Stimulated activated naive CD4-positive, alpha-beta T cell treated with Interleukin-2 at 50 U/mL for 16 hours (primary cell): Measurements from ENCODE around the gene FNDC11.
"Not testable (repeated sequence)": the region's sequence is repeated elsewhere in the genome, so short reads cannot be mapped to it uniquely, and the experiment has no call there.

Experiments
- DNase-seq: peaks from one replicate; lab custom pipeline; 2025; lab: John Stamatoyannopoulos, UW

FNDC11 gene

GRCh38 chr20:63567386-63568169 is 13.6 kb downstream of the FNDC11 start:
- DNase-seq = peak; percentile 40

DNA sequence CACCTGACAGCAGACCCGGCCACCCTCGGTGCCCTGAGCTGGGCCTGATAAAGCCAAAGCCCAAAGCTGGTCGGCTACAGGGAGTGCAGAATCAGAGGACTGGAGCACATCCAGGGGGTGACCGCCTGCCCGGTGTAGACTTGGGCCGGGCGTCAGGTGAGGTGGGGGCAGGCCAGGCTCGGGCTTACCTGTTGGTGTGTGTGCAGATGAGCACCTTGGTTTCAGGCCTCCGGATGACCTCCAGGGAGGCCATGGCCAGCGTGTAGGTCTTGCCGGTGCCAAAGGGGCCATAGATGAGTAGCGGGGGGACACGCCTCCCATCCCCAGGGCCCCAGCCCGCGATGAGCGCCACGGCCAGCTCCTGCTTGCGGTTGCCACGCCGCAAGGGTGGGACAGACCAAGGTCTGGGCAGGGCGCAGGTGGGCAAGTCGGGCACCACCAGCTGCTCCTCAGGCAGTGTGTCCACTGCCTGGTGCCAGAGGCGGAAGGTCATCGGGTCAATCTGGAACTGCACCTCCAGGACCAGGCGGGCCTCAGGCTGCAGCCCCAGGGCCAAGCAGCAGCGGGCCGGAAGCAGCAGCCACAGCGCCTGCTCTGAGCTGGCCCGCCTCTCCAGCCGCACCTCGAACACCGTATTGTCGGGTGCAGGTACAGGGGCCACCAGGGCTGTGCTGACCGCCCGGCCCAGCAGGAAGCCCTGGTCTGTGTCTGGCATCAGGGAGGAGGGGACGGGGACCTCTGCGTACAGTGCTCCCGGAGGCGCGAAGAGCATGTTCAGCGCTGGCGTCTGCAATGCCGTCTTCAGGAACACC is 14.4 kb downstream of the FNDC11 start:
- DNase-seq = no peak

DNA sequence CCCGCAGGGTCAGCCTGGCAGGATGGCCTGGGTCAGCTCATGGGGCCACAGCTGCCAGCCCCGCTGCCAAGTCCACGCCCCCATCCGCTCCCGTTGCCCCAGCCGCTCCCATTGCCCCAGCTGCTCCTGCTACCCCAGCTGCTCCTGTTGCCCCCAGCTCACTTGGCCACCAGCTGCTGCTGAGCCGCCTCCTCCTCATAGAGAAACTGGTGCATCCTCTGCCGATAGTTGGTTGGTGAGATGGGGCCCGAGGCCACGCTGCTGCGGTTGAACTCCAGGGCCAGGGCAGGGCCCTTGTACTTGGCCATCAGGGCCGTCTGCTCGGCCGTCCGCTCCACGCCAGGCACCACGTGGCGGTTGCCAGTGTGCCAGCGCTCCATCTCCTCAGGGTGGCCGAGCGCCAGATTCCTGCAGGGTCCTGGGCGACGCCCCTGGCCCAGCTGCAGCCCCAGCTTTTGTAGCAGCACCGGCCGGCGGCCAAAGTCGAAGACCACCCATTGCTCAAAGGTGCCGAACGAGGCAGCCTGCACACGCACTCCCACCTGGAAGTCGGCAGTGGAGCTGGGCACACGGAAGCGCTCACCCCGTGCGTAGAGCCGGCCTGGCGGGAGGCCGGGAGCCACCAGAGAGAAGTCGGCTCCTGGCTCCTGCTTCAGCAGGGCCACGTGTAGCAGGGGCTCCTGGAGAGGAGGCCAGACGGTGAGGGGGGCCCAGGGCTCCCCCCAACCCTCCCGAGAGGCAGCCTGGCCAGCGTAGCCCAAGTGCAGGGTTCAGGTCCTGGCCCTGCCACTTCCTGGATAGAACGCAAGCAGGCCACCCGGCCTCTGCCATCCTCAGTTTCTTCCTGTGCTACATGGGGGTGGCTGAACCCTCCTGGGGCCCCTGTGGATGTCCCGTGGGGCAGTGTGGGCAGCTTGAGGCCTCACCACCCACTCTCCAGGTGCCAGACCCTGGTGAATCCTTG is 15.3 kb downstream of the FNDC11 start:
- no peak for DNase-seq

DNA sequence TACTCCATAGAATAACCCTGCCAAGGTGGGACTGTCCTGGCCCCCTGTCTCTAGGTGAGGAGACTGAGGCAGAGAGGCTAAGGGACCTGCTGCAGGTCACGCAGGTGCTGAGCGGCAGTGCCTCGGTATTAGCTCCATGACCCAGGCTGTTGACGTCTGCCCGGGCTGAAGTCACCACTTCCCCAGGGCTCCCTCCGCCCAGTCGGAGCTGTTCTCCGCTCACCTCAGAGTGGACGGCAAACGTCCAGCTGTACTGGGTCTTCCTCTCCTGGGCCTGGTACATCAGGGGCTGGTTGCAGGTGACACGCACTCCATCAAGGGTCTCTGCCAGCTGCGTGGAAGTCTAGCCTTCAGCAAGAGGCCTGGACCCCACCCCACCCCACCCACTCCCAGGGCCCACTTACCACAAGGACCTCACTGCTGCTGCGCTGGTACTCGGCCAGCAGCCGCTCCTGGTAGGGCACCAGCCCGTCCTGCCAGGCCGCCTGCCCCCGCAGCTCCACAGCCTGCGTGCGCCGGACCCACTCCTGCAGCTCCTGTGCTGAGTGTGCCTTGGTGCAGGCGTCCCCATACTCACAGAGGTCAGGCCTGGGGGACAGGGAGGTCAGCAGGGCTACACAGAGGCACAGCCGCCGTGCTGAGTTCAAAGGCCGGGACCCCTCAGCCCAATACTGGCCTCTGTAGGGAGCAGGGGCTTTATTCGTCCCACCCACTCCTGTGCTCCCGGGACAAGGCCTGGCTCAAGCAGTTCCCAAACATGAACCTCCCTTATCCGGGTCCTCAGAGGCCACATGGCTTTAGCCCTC is 16.5 kb downstream of the FNDC11 start:
- no peak for DNase-seq

DNA sequence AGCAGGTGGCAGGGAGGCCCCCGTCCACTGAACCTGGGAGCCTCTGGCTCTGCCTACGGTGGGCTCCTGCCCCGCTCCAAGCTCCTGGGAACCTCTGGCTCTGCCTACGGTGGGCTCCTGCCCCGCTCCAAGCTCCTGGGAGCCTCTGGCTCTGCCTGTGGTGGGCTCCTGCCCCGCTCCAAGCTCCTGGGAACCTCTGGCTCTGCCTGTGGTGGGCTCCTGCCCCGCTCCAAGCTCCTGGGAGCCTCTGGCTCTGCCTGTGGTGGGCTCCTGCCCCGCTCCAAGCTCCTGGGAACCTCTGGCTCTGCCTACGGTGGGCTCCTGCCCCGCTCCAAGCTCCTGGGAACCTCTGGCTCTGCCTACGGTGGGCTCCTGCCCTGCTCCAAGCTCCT is 17.1 kb downstream of the FNDC11 start:
- not testable (repeated sequence) for DNase-seq

DNA sequence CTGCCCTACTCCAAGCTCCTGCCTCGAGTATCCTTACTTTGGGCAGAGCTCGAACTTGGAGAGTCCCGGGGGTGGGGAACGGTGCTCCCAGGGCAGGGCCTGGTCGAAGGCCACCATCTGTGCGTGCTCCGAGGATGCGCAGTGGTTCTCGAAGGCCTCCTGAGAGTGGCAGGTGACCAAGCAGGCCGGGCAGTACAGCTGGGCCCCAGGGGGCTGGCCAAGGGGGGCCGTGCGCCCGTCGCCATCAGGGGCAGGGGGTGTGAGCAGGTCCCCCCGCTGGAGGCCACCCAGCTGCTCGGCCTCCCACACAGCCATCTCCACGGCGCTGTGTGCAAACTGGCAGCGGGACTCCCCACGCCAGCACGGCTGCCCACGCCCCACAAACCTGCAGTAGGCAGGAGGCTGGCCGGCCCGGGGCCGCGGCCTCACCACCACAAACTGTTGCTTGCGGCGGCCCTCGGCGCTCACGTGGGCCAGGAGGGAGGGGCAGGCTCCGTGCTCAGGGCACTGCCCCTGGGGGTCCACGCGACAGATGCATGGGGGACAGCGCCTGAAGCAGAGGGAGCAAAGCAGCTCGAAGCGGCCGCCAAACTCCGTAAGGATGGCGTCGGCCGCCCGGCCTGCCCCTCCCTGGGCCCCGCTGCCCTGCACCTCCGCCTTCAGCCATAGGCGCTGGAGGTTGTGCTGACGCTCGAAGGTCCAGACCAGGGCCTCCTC is 18.3 kb downstream of the FNDC11 start:
- DNase-seq = no peak

- no peak for DNase-seq
Measured at GRCh38 chr20:63572788-63573646, 19.1 kb downstream of the FNDC11 start.

GRCh38 chr20:63573647-63574131 is 19.7 kb downstream of the FNDC11 start:
- DNase-seq = no peak

- DNase-seq = peak; percentile 73
Measured at GRCh38 chr20:63574156-63574828, 20.3 kb downstream of the FNDC11 start, which contains the start of gene HELZ2. Gene HELZ2, minus strand, starts transcription at chr20:63574239. Its CDS starts 1,854 bp downstream, at chr20:63572385.

- DNase-seq = no peak
Measured at GRCh38 chr20:63574829-63575743, 21.1 kb downstream of the FNDC11 start.

- DNase-seq = no peak
Measured at GRCh38 chr20:63576311-63576710, 22.4 kb downstream of the FNDC11 start.

- DNase-seq = no peak
Measured at GRCh38 chr20:63577317-63577894, 23.4 kb downstream of the FNDC11 start.

DNA sequence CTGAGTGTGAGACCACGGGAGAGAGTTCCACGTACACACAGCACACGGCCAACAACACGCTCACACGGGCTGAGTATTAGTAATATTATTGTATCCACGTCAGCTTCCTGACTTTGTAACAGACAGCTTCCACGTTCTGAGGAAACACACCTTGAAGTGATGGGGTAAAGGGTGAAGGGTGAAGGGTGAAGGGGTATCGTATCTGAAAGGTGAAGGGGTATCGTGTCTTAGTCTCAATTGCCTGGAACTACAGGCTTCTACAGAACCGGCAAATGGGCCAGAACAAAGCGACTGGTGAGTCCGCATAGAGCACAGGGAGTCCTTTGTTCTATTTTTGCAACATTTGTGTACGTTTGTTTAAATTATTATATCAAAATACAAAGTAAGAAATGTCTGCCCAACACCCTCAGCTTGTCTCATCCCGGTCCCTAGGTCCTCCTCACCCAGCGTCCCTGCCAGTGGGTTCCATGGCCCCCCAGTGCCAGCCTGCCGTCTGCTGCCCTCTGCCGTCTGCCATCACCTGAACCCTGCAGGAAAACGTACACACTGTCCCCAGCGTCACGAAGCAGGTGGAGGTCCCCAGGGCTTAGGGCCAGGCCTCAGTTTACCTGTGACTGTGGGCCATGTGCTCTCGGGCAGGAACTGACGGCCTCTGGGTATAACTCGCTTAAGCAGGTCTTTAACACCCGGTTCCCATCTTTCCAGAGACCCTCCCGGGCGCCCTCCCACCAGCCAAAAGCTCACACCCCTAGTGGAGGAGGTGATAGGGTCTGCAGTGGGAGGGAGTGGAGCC is 24.5 kb downstream of the FNDC11 start:
- DNase-seq = no peak

DNA sequence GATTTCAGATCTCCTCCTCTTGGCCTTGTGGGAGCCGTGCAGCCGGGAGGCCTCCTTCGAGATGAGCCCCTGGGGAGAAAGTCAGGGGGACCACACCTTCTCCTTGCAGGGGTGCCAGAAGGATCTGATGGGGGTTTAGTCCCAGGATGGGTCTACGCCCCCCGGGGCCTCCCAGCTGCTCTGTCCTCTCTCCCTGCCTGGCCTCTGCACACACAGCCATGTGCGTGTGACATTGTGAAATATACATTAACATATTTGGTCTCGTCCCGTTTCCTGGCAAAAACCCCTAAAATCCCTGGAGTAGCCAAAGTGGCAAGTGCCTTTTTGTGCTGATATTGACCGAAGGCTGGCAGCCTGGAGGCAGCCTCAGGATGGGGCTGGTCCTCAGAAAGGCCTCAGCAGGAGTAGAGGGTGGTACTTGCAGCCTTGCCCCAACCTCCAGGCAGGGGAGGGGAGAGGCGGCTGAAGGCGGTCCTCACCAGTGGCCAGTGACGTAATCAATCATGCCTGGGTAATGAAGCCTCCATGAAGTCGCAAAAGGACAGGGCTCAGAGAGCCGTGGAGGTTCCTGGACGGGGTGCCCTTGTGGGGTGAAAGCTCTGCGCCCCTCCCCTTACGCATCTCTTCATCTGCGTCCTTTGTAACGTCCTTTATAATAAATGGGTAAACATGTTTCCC is 25.2 kb downstream of the FNDC11 start:
- no peak for DNase-seq

DNA sequence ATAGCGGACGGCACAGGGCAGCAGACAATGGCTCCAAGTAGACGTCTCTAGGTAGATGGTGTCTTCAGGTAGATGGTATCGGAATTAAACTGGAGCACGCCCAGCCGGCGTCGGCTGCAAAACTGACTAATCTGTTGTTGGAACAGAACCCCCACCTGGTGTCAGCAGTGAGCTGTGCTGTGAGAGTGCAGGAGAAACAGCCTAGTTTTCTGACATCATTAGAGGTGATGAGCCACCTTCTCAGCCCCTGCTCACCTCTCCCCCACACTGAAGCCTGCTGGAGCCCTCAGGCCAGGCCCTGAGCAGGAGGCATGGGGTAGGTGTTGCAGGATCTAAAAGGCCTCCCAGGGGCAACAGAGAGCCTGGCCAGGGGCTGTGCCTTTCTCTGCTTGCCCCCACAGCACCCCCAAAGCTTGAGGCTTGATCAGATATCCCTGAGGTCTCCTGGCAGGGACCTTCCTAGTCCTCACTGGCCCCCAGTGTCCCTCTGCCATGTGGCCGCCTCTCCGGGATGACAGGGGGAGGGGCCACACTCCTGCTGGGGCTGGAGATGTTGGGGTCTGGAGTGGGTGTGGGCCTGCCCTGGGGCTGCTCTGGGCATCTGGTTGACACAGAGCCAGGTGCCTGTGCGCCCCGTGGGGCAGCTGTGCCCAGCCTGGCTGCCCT is 27.0 kb downstream of the FNDC11 start:
- DNase-seq = peak; percentile 58
